ENCODE results near the gene AP2A2. TPM values are rescaled to one million over a fixed set of nuclear protein-coding genes. Genes with fewer than 3 reads are reported as not detected.

Gene AP2A2
- total RNA-seq, 1 experiment from 2014 or later: 70.6 TPM

DNA sequence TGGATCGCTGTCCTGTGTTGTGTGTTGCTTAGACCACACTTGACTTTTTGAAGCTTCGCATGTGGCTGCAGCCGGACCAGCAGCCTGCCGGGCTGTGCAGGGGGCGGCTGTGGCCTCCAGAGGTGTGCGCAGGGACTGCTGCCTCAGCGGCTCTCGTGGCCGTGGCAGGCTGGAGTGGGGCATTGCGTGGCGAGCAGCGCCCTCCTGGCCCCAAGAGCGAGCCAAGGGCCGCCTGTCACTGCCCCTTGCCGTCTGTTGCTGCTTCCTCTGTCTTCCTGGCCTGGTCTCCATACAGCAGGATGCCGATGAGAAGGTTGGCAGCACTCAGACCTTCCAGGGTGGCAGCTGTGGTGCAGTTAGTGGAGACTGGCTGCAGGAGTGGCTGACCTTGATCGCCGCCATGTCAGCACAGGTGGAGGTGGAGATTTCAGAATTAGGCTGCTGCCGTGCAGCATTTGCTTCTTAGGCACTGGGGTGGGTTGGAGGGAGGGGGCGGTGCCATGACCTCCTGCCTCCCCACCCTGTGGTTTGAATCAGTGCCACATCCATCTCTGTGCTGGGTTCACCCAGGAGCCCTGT, 76.8 kb downstream of the AP2A2 start:
- Mint-ChIP-seq H3K9me3 (ENCODE audit: unreplicated experiment) (no peaks in the 10 kb centered on the region), H3K36me3 (ENCODE audit: insufficient read depth, unreplicated experiment) (peaks cover 57% of the 10 kb centered on the region), H3K27ac (ENCODE audit: low read depth, unreplicated experiment) (no peak overlapping the region), H3K27me3 (ENCODE audit: insufficient read depth, unreplicated experiment) (no peaks in the 10 kb centered on the region), H3K4me1 (ENCODE audit: insufficient read depth, unreplicated experiment) (no peaks in the 10 kb centered on the region), H3K4me3 (ENCODE audit: unreplicated experiment) (no peak overlapping the region)
- no TSS peak for BruUV-seq (replicated peaks)
- TF ChIP-seq CTCF (IDR thresholded peaks at IDR 0.05; ENCODE audit: unreplicated experiment): no peak
- POLR2A ChIA-PET: no interaction called here
- CTCF ChIA-PET: no interaction called here
- DNase-seq (ENCODE audit: unreplicated experiment): no peak
- intact Hi-C loops (cut with micrococcal nuclease): no loop called here

DNA sequence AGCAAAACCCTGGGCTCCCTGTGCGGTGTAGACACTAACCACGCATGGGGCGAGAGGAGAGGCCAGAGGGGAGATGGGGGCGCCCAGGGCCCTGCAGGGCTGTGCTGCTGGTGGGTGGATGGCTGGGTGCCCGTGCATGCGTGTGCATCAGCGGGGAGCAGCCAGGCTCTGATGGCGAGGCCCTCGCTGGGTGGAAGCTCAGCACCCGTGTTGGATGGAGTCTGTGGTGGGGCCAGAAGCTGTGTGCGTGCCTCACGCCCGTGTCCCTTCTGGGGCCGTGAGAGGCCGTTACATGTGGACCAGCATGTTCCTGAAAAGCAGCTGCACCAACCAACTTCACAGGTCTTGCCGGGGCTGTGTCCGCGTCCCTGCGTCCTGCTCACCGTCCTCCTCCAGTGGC, 77.5 kb downstream of the AP2A2 start:
- ChIA-PET CTCF (no interaction called here), POLR2A (no interaction called here)
- intact Hi-C loops (cut with micrococcal nuclease): no loop called here
- Mint-ChIP-seq H3K4me1 (ENCODE audit: insufficient read depth, unreplicated experiment) (no peaks in the 10 kb centered on the region), H3K27ac (ENCODE audit: low read depth, unreplicated experiment) (no peak overlapping the region), H3K4me3 (ENCODE audit: unreplicated experiment) (no peak overlapping the region), H3K27me3 (ENCODE audit: insufficient read depth, unreplicated experiment) (no peaks in the 10 kb centered on the region), H3K9me3 (ENCODE audit: unreplicated experiment) (no peaks in the 10 kb centered on the region), H3K36me3 (ENCODE audit: insufficient read depth, unreplicated experiment) (peaks cover 63% of the 10 kb centered on the region)
- no peak for TF ChIP-seq CTCF (IDR thresholded peaks at IDR 0.05; ENCODE audit: unreplicated experiment)
- no peak for DNase-seq (ENCODE audit: unreplicated experiment)
- no TSS peak for BruUV-seq (replicated peaks)

GRCh38 chr11:1005928-1006327, 80.3 kb downstream of the AP2A2 start:
- DNase-seq (ENCODE audit: unreplicated experiment): no peak
- ChIA-PET POLR2A (no interaction called here), CTCF (no interaction called here)
- no peaks in the 10 kb centered on the region for H3K4me1 Mint-ChIP-seq (ENCODE audit: insufficient read depth, unreplicated experiment)
- no peaks in the 10 kb centered on the region for H3K9me3 Mint-ChIP-seq (ENCODE audit: unreplicated experiment)
- BruUV-seq (replicated peaks): no TSS peak
- H3K36me3 Mint-ChIP-seq (ENCODE audit: insufficient read depth, unreplicated experiment): peaks cover 60% of the 10 kb centered on the region
- intact Hi-C loops (cut with micrococcal nuclease): no loop called here
- no peak overlapping the region for H3K4me3 Mint-ChIP-seq (ENCODE audit: unreplicated experiment)
- TF ChIP-seq CTCF (IDR thresholded peaks at IDR 0.05; ENCODE audit: unreplicated experiment): no peak
- H3K27me3 Mint-ChIP-seq (ENCODE audit: insufficient read depth, unreplicated experiment): no peaks in the 10 kb centered on the region
- no peak overlapping the region for H3K27ac Mint-ChIP-seq (ENCODE audit: low read depth, unreplicated experiment)

- no peak for DNase-seq (ENCODE audit: unreplicated experiment)
- H3K9me3 Mint-ChIP-seq (ENCODE audit: unreplicated experiment): no peaks in the 10 kb centered on the region
- intact Hi-C loops (cut with micrococcal nuclease): no loop called here
- CTCF ChIA-PET: interaction anchor here (0.6 kb wide), 1 partner anchor 245 kb away, joined by 5 read pairs; no protein-coding TSS in a partner anchor
- POLR2A ChIA-PET: no interaction called here
- H3K4me1 Mint-ChIP-seq (ENCODE audit: insufficient read depth, unreplicated experiment): no peaks in the 10 kb centered on the region
- no peak for TF ChIP-seq CTCF (IDR thresholded peaks at IDR 0.05; ENCODE audit: unreplicated experiment)
- no TSS peak for BruUV-seq (replicated peaks)
- no peak overlapping the region for H3K4me3 Mint-ChIP-seq (ENCODE audit: unreplicated experiment)
- H3K27me3 Mint-ChIP-seq (ENCODE audit: insufficient read depth, unreplicated experiment): no peaks in the 10 kb centered on the region
- peaks cover 55% of the 10 kb centered on the region for H3K36me3 Mint-ChIP-seq (ENCODE audit: insufficient read depth, unreplicated experiment)
- H3K27ac Mint-ChIP-seq (ENCODE audit: low read depth, unreplicated experiment): no peak overlapping the region
Measured at GRCh38 chr11:1006762-1007161, 81.1 kb downstream of the AP2A2 start.
